NCI-H2196 (cell line): Measurements from ENCODE around the gene B3GLCT.
A peak's percentile ranks its signal among the peaks of the same experiment; 100 is the strongest.

ENCODE experiments used
- DNase-seq: peaks from one replicate; lab custom pipeline; 2025; ENCODE audit not compliant: unreplicated experiment; lab: John Stamatoyannopoulos, UW

B3GLCT gene

GRCh38 chr13:31267126-31267784 lies 67.5 kb downstream of the B3GLCT start:
- DNase-seq = no peak

GRCh38 chr13:31274390-31274789 lies 74.6 kb downstream of the B3GLCT start:
- DNase-seq = no peak

- no peak for DNase-seq
These were observed 76.6 kb downstream of the B3GLCT start for GRCh38 chr13:31276421-31276820.

GRCh38 chr13:31278869-31279268 lies 79.1 kb downstream of the B3GLCT start:
- DNase-seq = no peak

GRCh38 chr13:31282741-31283455 lies 83.1 kb downstream of the B3GLCT start:
- no peak for DNase-seq

GRCh38 chr13:31286930-31287329 lies 87.2 kb downstream of the B3GLCT start:
- DNase-seq = no peak

- DNase-seq = no peak
These were observed 101.3 kb downstream of the B3GLCT start for GRCh38 chr13:31301119-31301518.

- no peak for DNase-seq
These were observed 110.6 kb downstream of the B3GLCT start for GRCh38 chr13:31310356-31310755.

- DNase-seq = peak; percentile 73
These were observed 111.0 kb downstream of the B3GLCT start for GRCh38 chr13:31310786-31311185.

GRCh38 chr13:31311921-31312320 lies 112.1 kb downstream of the B3GLCT start:
- no peak for DNase-seq

- DNase-seq = no peak
These were observed 115.2 kb downstream of the B3GLCT start for GRCh38 chr13:31314961-31315360.

GRCh38 chr13:31320946-31321345 lies 121.2 kb downstream of the B3GLCT start:
- no peak for DNase-seq

- no peak for DNase-seq
These were observed 121.7 kb downstream of the B3GLCT start for GRCh38 chr13:31321457-31321856.

GRCh38 chr13:31322026-31322425 lies 122.3 kb downstream of the B3GLCT start:
- DNase-seq = no peak

GRCh38 chr13:31322702-31323405 lies 123.1 kb downstream of the B3GLCT start:
- no peak for DNase-seq

- DNase-seq = no peak
These were observed 127.5 kb downstream of the B3GLCT start for GRCh38 chr13:31327182-31327860.

- DNase-seq = no peak
These were observed 128.9 kb downstream of the B3GLCT start for GRCh38 chr13:31328549-31329235.

GRCh38 chr13:31330236-31330635 lies 130.5 kb downstream of the B3GLCT start:
- no peak for DNase-seq

GRCh38 chr13:31331068-31331467 lies 131.3 kb downstream of the B3GLCT start:
- no peak for DNase-seq

GRCh38 chr13:31334547-31334946 lies 134.8 kb downstream of the B3GLCT start:
- no peak for DNase-seq

GRCh38 chr13:31334994-31335557 lies 135.3 kb downstream of the B3GLCT start:
- no peak for DNase-seq
